C4-2B (cell line): ENCODE measurements around the gene NFKB1.
"Not testable (repeated sequence)": the region's sequence is repeated elsewhere in the genome, so short reads cannot be mapped to it uniquely, and the experiment has no call there.

Experiments used
- H3K27ac ChIP-seq: fragments of 450-650 bp; 2 replicates; pipeline ENCODE4 v1.5.1; 2017
- CTCF ChIP-seq: fragments of 450-650 bp; conservative IDR thresholded peaks from 2 replicates; pipeline ENCODE4 v1.5.1; 2017; ENCODE audit warnings: mild to moderate bottlenecking
- ZFX ChIP-seq: fragments of 450-650 bp; IDR thresholded peaks from 2 replicates; pipeline ENCODE4 v1.6.1; 2017

The NFKB1 gene

GRCh38 chr4:102608190-102608589 lies 107.0 kb downstream of the NFKB1 start:
- TF ChIP-seq ZFX = no peak
- TF ChIP-seq CTCF = no peak
- H3K27ac ChIP-seq = no peak overlapping the region

- no peak overlapping the region for H3K27ac ChIP-seq
- TF ChIP-seq CTCF = peak; percentile 37
- no peak for TF ChIP-seq ZFX
Observed at GRCh38 chr4:102610007-102610406, 108.8 kb downstream of the NFKB1 start.

- TF ChIP-seq ZFX = no peak
- no peak for TF ChIP-seq CTCF
- no peak overlapping the region for H3K27ac ChIP-seq
Observed at GRCh38 chr4:102610476-102610875, 109.3 kb downstream of the NFKB1 start.

- H3K27ac ChIP-seq = no peak overlapping the region
- TF ChIP-seq CTCF (no peak), ZFX (no peak)
Observed at GRCh38 chr4:102612210-102612609, 111.1 kb downstream of the NFKB1 start.

- H3K27ac ChIP-seq = no peak overlapping the region
- TF ChIP-seq ZFX = no peak
- no peak for TF ChIP-seq CTCF
Observed at GRCh38 chr4:102612824-102613366, 111.7 kb downstream of the NFKB1 start.

- TF ChIP-seq ZFX = no peak
- TF ChIP-seq CTCF = no peak
- H3K27ac ChIP-seq = no peak overlapping the region
Observed at GRCh38 chr4:102614801-102615200, 113.6 kb downstream of the NFKB1 start.

GRCh38 chr4:102616636-102617035 lies 115.5 kb downstream of the NFKB1 start:
- no peak for TF ChIP-seq ZFX
- TF ChIP-seq CTCF = no peak
- no peak overlapping the region for H3K27ac ChIP-seq

GRCh38 chr4:102619021-102619420 lies 117.9 kb downstream of the NFKB1 start:
- H3K27ac ChIP-seq = not testable (repeated sequence)

- not testable (repeated sequence) for H3K27ac ChIP-seq
Observed at GRCh38 chr4:102619776-102620631, 118.8 kb downstream of the NFKB1 start.
